ENCODE results near the gene ZSCAN1. TPM values are rescaled to one million over a fixed set of nuclear protein-coding genes. Genes with fewer than 3 reads are reported as not detected.

ZSCAN1 gene
- polyA plus RNA-seq, 4 donors: 2.5 to 7.9 (median 5.8) TPM

Other genes with a start within 250 kb of the ZSCAN1 start
- 10 to 100 TPM; 13.8 to 28.8 (median 21.4) TPM for gene ZNF552, start 219.1 kb upstream of the ZSCAN1 start, polyA plus RNA-seq (ENCODE audit: insufficient read length in 4 of 4)
- 10 to 100 TPM; 11.4 to 20.5 (median 14.5) TPM for gene ZNF587B, start 203.7 kb upstream of the ZSCAN1 start, polyA plus RNA-seq (ENCODE audit: insufficient read length in 4 of 4)
- 10 to 100 TPM; 16.6 to 47.1 (median 30.6) TPM for gene ZNF587, start 184.2 kb upstream of the ZSCAN1 start, polyA plus RNA-seq (ENCODE audit: insufficient read length in 4 of 4)
- gene ZNF814, start 145.0 kb upstream of the ZSCAN1 start, polyA plus RNA-seq (ENCODE audit: insufficient read length in 4 of 4): 10 to 100 TPM; 42.5 to 90.4 (median 65.0) TPM
- gene ZNF417, start 117.4 kb upstream of the ZSCAN1 start, polyA plus RNA-seq (ENCODE audit: insufficient read length in 4 of 4): 10 to 100 TPM; 20.7 to 42.8 (median 28.0) TPM
- 10 to 100 TPM; 19.6 to 41.4 (median 25.0) TPM for gene ZNF418, start 98.6 kb upstream of the ZSCAN1 start, polyA plus RNA-seq (ENCODE audit: insufficient read length in 4 of 4)
- gene ZNF256, start 86.3 kb upstream of the ZSCAN1 start, polyA plus RNA-seq (ENCODE audit: insufficient read length in 4 of 4): 10 to 100 TPM in 2 of 4 donors, 1 to 10 TPM in 2; 7.4 to 10.9 (median 9.4) TPM
- gene C19orf18, start 59.5 kb upstream of the ZSCAN1 start, polyA plus RNA-seq (ENCODE audit: insufficient read length in 4 of 4): 1 to 10 TPM; 1.7 to 5.7 (median 2.7) TPM
- 10 to 100 TPM; 27.2 to 36.5 (median 30.6) TPM for gene ZNF606, start 31.2 kb upstream of the ZSCAN1 start, polyA plus RNA-seq (ENCODE audit: insufficient read length in 4 of 4)
- gene ZNF135, start 25.3 kb downstream of the ZSCAN1 start, polyA plus RNA-seq (ENCODE audit: insufficient read length in 4 of 4): 10 to 100 TPM; 19.2 to 31.1 (median 26.1) TPM
- gene ZSCAN18, start 64.2 kb downstream of the ZSCAN1 start, polyA plus RNA-seq (ENCODE audit: insufficient read length in 4 of 4): 100 to 1,000 TPM in 3 of 4 donors, 10 to 100 TPM in 1; 69.8 to 120 (median 111) TPM
- gene ZNF329, start 116.8 kb downstream of the ZSCAN1 start, polyA plus RNA-seq (ENCODE audit: insufficient read length in 4 of 4): 10 to 100 TPM; 20.4 to 24.0 (median 21.5) TPM
- 10 to 100 TPM; 17.6 to 25.8 (median 20.7) TPM for gene ZNF274, start 149.0 kb downstream of the ZSCAN1 start, polyA plus RNA-seq (ENCODE audit: insufficient read length in 4 of 4)
- 10 to 100 TPM; 32.4 to 48.9 (median 35.6) TPM for gene ZNF544, start 194.9 kb downstream of the ZSCAN1 start, polyA plus RNA-seq (ENCODE audit: insufficient read length in 4 of 4)
- gene ZNF8, start 244.9 kb downstream of the ZSCAN1 start, polyA plus RNA-seq (ENCODE audit: insufficient read length in 4 of 4): 1 to 10 TPM; 6.1 to 9.9 (median 7.9) TPM

All from left renal cortex interstitium (tissue), 4 donors.